RKO (cell line): ENCODE data around the gene ARHGAP31.

Experiments used
- DNase-seq: peaks from one replicate; pipeline ENCODE4 v3.0.0-alpha.2; 2016; ENCODE audit warnings: low spot score

The ARHGAP31 gene

GRCh38 chr3:119443179-119443578 lies 149.0 kb downstream of the ARHGAP31 start:
- no peak for DNase-seq

GRCh38 chr3:119444590-119444989 lies 150.4 kb downstream of the ARHGAP31 start:
- no peak for DNase-seq

GRCh38 chr3:119453822-119454221 lies 159.6 kb downstream of the ARHGAP31 start:
- no peak for DNase-seq

GRCh38 chr3:119456469-119456868 lies 162.3 kb downstream of the ARHGAP31 start:
- no peak for DNase-seq

- DNase-seq, result no peak
Observed at GRCh38 chr3:119457246-119457645, 163.1 kb downstream of the ARHGAP31 start.

- DNase-seq, result peak; percentile 98
Observed at GRCh38 chr3:119463171-119464169, 169.3 kb downstream of the ARHGAP31 start, which contains the start of gene TMEM39A. TMEM39A (minus strand) TSS chr3:119463615; CDS start chr3:119462074, 1,541 bp downstream.

- DNase-seq, result no peak
Observed at GRCh38 chr3:119468041-119468440, 173.9 kb downstream of the ARHGAP31 start.

GRCh38 chr3:119469418-119470189 lies 175.4 kb downstream of the ARHGAP31 start:
- peak; percentile 58 for DNase-seq
